RPMI8226 (cell line): ENCODE results near the gene CTNNA3.
A peak's percentile ranks its signal among the peaks of the same experiment; 100 is the strongest.

Experiments used
- DNase-seq: peaks from one replicate; pipeline ENCODE4 v3.0.0-alpha.2; 2015

CTNNA3 gene

GRCh38 chr10:66844176-66844942 is 851.6 kb downstream of the CTNNA3 start:
- no peak for DNase-seq

DNA sequence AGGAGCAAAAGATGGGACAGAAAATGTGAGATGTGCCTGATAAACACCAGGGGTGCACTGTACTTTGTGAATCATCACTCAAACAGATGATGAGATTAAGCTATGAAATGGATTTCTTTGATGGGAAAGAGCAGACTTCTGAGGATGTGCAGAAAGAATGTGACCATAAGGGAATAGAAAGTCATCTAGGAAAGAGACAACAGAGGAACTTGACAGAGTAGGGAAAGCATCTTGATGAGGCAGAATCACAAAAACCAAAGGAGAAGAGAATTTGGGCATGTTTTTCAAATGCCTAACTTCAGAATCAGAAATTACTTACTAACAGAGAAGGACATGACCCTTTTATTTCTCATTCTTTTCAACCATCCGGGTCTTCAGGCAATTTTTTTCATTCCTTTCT is 852.6 kb downstream of the CTNNA3 start:
- no peak for DNase-seq

DNA sequence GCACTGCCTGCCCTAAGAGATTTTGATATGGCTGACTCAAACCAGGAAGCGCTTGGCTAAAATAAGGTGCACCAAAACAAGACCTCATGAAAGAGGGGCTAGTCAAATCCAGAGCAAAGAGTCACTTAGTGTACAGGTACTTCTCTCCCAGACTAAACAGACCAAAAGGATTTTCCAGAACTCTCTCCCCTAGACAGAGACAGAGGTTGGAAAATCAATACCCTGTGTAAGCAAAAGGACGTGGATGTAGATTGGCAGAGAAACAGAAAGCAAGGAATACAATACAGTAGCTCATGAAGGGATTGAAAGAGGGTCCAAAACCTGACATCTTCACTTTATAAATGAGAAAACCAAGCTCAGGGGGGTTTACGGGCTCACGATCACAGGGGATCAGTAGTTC is 853.1 kb downstream of the CTNNA3 start:
- DNase-seq, result no peak

DNA sequence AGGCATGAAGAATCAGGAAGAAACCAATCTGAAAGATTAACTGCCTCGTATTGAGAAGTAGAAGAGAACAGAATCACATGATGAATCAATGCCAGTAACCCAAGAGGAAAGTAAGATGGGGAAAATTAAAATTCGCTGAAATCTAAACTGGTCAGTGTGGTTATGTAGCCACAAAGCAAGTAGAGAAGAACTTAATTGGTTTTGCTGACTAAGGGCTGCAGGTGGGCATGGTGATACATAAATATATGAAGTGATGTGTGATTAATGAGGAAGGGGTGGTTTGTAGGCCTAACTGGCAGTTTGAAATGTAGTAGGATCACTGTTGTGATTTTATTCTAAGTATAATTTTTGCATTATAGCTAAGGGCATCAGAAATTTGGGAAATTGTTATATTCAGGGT is 853.6 kb downstream of the CTNNA3 start:
- no peak for DNase-seq

DNA sequence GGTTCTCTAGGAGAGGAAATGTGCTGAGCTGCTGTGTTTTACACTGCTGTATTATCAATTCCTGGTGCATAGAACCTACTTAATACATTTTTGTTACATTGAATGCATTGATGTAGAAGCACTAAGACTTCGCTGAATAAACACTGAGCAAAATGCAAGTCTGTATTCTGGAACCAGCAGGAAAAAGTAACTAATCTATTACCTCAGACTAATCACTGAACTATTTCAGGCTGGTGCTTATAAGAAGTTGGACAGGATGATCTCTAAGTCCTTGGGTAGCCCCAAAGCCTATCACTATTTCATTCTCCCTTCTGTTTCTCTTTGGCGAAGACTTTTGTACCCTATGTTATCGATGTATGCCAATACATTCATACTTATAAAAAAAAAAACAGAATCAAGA is 857.3 kb downstream of the CTNNA3 start:
- no peak for DNase-seq

DNA sequence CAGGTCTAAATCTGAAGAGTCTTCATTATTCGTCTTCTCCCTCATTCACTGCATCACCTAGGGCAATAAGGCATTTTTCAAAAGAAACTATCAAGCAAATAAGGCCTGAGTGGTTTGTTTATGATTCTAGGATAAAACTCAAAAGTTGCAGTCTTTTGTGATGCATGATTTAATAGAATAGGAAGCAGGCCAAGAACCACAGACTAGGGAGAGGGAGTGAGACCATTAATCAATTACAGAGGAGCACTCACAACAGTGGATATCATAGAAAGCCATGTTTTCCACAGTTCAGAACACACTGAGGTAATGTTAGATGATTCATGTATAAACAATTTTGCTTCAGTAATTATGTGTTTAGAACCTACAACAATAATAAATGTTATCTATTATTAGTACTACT is 858.0 kb downstream of the CTNNA3 start:
- DNase-seq, result no peak

DNA sequence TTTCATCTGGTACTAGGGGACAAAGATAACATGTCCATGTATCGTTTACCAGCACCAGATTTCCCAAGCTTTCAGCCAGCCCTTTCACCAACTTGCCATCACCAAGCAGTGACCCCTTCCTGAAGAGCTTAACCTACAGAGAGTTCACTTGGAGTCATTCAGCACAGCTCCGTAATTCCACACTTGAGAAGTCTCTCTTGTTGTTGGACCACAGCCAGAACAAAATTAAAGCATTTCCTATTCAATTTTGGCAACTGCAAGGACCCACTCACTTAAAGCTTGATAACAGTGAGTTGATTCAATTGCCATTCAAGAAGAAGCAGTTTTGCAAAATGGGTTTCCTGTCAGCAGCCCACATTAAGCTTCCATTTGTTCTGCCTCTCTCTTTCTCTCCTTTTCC is 858.7 kb downstream of the CTNNA3 start:
- DNase-seq, result no peak

GRCh38 chr10:66836771-66837170 is 859.2 kb downstream of the CTNNA3 start:
- DNase-seq, result no peak

DNA sequence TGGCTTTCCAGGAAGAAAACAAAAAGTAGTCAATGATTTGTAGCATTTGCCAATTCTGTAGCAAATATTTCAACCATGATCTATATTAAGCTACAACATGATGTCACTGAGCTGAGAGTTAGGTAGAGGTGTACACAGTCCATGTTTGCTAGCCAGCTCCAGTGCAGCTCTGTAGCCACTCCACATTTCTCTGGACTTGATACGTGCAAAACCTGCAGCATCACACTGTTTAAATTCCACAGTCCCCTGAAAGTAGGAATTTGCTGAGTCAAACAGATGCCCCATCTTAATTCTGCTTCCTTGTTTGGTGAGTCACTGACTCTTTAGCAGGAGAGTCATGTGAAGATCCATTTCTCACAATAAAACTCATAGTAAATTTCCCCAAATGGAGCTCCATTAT is 859.9 kb downstream of the CTNNA3 start:
- peak; percentile 4 for DNase-seq

DNA sequence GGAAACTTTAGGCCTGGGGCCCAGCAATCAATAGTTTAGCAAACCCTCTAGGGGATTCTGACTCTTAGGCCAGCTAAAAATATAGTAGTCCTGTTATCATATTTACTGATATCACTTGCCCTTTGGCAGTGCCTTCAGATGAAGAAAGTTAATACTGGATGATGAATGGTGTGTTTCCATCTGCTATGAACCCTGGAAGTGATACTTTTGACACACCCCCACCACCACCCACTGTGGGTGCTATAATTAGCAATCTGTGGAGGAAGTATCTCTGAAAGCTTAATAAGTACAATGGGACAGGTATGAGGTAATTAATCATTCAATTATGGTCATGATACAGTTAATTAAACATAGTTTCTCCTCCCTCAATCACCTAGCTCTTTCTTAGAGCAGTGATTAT is 860.6 kb downstream of the CTNNA3 start:
- no peak for DNase-seq

DNA sequence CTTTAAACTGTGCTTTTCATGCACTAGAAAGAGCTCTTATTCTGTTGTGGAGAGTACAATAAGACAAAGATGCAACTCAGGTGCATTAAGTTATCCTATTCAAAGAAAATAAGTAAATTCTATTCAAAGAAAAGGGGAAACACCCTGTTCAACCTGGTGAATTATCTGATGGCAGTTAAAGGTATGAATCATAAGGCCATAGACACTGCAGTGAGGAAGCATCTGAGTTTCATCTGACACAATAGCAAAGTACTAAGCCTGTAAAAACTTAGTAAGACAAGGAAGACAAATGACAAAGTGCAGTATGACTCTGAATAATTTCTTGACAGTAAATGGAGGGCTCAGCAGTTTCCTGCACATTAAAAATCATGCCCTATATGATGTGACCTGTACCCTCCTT is 861.2 kb downstream of the CTNNA3 start:
- no peak for DNase-seq

DNA sequence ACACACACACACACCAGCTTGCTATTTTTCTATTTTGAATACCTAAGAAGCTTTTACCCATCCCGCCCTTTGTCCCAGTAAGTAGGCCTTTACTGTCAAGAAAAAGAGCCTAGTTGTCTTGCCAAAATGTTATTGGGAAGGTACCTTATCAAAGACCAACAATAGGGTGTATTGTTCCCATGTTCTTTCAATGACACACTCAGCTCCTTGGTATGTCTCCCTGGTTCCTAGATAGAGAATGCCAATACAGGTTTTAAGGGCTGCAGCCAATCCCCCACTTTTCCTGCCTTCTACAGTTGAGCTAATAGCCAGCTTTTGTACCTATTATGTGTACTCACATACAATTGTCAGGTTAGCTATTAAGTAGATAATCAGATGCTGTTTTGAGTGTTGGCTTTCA is 862.1 kb downstream of the CTNNA3 start:
- DNase-seq, result no peak

DNA sequence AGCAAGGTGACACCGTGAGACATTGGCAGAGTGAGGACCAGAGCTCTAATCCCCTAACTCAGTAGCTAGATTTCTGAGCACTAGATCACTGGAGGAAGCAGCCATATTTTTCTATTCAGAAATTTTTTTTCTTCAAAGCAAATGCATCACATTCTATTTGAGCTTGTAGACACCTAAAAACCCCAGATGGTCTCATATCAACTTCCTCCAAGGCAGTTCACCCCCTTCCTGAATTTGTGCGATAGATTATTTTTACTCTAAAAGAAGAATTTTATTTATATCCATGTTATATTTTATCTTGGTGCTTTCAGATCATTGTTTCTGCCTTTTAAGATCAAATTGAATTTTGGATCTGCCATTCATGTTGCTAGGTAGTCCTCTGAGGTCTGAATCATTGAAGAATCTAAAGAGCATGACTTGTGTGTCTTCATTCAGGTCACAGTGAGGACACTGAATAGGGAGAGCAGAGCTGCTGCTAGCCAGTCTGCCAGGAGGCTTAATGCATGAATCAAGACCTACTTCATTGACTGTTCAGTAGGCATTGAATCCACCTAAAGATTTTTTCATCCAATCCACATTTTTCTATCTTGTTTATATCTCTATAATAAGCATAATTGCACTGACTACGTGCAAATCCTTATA is 863.1 kb downstream of the CTNNA3 start:
- DNase-seq, result no peak

DNA sequence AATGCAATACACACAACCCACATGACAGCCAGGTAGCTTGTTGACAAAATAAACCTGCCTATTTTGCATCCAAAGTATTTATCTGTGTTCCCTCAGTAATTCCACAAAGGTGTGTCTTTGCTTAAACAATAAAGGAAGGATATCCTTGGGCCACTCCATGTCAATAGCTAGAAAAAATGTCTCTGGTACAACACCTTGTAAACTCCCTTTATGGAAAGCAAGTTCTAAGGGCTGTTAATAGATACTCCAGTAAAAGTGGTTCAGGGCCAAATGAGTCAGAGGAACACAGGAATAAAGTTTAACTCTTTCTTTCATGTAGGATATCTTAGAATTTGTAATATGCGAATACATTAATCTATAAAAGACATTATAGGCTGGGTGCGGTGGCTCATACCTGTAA is 867.0 kb downstream of the CTNNA3 start:
- no peak for DNase-seq

GRCh38 chr10:66827353-66827752 is 868.6 kb downstream of the CTNNA3 start:
- DNase-seq, result no peak

DNA sequence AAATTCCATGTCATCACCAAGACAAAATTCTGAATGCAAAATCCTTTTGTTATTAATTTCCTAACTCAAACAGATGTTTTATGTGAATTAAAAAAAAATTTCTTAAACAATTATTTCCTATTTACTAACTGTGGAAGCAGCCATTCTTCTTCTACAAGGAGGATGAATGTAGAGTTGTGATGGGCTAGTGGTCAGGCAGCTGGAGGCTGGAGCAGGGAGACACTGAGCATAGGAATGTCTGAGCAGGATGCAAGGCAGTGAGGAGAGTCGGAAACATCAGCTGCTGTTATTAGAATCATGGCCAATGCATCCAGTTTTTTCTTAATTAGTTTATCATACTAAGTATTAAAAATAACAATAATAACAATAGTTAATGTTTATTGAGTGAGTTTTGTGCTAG is 872.7 kb downstream of the CTNNA3 start:
- DNase-seq, result no peak

- peak; percentile 9 for DNase-seq
Observed at GRCh38 chr10:66822801-66823200, 873.2 kb downstream of the CTNNA3 start.

GRCh38 chr10:66819691-66820090 is 876.3 kb downstream of the CTNNA3 start:
- DNase-seq, result no peak

DNA sequence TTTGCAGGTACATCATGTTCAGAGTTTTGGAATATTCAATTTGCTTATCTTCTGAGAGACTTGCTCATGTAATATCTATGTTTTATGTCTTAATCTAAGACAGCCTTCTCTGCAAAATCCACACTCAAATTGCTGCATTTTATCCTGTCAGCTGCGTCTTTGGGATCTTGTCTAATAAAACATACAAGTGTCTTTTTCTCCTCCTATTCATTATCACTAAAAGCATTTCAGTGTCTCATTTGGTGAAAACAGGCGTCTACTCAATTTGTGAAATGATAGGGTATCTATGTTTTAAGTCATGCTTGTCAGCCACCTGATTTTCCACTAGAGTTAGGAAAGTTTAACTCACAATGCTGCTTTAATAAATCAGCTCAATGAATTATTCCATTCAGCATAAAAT is 882.9 kb downstream of the CTNNA3 start:
- no peak for DNase-seq

GRCh38 chr10:66811211-66811610 is 884.8 kb downstream of the CTNNA3 start:
- no peak for DNase-seq

GRCh38 chr10:66809402-66809801 is 886.6 kb downstream of the CTNNA3 start:
- no peak for DNase-seq

DNA sequence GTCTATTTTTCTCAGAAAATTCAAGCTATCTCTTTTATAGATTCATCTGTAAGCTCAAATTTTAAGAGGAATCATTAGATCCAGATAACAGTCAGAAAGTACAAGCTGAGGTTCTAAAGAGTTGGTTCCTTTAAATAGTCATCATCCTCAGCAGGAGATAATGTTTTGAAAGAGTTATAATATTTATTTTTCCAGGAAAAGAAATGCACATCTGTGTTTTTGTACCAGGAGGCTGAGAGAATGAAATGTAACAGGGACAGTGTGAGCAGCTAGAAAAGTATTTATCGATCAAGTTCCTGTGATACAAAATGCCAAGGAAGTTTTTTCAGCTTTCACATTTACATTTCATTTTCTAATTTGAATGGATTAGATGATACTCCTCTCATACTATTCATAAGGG is 890.4 kb downstream of the CTNNA3 start:
- no peak for DNase-seq

GRCh38 chr10:66804962-66805361 is 891.0 kb downstream of the CTNNA3 start:
- no peak for DNase-seq

DNA sequence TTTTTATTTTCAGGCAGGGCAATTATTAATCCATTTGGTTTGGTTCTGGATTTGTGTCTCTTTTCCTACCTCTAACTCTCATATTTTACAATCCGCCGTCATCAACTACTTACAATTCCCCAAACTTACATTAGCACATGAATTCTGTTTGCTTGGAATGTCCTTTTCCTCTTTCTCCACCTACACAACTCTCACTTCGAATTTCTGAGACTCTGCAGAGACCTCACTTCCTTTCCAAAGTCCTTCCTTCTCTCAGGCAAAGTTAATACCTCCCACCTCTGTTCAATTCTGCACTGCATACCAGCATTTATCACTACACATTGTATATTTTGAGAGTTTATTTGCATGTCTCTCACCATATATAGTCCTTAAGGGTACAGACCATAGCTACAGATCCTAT is 892.8 kb downstream of the CTNNA3 start:
- DNase-seq, result no peak

- DNase-seq, result no peak
Observed at GRCh38 chr10:66799474-66799873, 896.5 kb downstream of the CTNNA3 start.
